Measurements from ENCODE around the gene ATN1.
"Not testable (repeated sequence)": the region's sequence is repeated elsewhere in the genome, so short reads cannot be mapped to it uniquely, and the experiment has no call there.

ATN1 gene

DNA sequence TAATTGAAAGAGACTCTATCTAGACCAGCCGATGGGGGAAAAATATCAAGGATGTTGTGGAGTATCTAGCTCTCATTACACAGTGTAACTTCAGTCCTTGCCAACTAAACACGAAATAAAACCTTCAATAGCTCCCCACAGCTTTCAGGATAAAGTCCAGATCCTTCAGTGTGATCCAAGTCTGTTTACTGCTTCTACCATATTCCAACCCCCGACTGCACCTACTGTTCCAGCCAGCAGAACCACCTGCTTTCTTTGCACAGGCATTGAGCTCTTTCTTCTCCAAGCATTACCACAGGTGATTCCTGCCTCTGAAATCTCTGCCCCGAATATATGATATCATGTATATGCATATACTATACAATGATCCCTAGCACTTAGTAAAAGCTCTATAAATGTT is 25.3 kb upstream of the ATN1 start:
- DNase-seq (ENCODE audit: insufficient read length, low spot score) (no peak), FAIRE-seq (no peak)

DNA sequence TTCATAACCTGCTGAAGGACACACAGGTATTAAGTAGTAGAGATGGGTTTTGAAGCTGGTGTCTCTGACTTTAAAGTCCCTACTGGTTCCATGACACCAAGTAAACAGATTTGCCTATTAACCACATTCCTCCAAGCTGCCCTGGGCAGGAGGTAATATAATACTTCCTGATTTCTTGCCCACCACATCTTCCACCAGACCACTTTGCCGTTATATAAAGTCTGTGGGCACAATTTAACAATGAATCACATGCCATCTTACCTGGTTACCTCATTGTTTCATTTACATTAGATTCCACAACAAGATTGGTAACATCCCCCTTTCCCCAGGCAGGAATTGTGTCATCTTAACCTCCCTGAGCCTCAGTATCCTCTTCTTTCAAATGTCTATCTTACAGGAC is 24.0 kb upstream of the ATN1 start:
- no peak for DNase-seq (ENCODE audit: insufficient read length, low spot score)
- FAIRE-seq: peak; percentile 74

DNA sequence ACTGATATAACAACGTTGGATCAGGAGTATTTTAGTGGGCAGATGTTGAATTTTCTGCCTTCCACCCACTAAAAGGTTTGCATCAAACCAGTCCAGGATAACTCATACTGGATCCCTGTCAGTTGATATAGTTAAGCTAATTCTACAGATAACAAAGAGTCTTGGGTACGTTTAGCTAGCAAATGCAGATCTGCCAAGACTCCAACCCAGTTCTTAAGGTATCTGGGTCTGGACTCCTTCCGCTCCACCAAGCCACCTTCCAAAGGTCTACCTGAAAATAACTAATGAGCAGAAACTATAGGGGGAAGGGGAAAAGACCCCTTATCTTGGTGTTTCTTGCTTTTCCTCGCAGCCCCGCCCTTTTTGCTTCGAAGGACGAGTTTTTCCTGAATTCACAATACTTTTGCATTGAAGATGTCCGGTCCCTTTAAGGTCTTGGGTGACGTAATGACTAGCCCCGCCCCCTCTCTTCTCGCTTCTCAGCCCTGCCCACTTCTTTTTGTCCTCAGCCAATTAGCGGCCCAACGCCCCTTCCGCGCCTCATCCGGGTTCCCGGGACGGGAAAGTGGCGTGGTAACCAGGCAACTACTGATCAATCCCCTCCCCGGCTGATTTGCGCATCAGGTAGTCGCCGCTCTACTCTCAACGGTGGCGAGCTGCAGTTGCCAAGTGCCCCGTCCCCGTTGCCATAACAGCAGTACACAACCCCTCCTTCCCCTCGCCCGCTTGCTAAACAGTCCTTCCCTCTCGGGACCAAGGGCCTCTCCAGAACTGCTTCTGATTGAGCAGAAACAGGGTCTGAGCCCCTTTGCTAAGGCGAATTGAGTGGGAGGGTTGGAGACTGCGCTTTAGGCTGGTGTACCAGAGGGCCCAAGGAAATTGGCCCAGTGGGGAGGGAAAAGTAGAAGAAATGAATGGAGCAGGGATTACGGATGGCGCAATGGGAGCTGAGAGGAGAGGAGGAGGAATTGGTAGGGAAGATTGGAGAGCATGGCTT is 23.2 kb upstream of the ATN1 start, which contains the start of gene LRRC23:
Gene LRRC23, plus strand, starts transcription at position 543 of the 997 bp plus-strand sequence. CDS start 812 bp downstream, outside the sequence.
- peak; percentile 99 for FAIRE-seq

DNA sequence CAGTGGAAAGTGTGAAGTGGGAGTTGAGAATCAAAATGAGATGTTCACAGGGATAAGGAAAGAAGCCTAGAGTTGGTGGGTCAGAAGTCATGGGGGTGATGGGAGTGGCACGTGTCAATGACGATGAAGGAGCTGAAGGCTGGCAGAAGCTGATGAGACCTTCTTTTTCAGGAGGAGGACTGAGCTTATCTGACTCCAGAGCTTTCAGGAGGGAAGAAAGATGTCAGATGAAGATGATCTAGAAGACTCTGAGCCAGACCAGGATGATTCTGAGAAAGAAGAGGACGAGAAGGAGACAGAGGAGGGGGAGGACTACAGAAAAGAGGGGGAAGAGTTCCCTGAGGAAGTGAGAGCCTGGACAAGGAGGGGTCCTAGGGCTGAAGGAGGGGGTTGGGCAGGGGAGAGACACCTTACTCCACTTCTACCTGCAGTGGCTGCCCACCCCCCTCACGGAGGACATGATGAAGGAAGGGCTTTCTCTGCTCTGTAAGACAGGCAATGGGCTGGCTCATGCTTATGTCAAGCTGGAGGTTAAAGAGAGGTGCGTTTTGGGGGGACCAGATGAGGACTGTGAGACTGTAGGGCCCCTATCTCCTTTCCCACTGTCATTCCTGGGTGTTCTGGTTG is 22.2 kb upstream of the ATN1 start:
- FAIRE-seq (peak; percentile 73), DNase-seq (ENCODE audit: insufficient read length, low spot score) (no peak)

More for the DNA sequence above, 23.2 kb upstream of the ATN1 start, which contains the start of gene LRRC23:
- DNase-seq (ENCODE audit: insufficient read length, low spot score): peak; percentile 95

DNA sequence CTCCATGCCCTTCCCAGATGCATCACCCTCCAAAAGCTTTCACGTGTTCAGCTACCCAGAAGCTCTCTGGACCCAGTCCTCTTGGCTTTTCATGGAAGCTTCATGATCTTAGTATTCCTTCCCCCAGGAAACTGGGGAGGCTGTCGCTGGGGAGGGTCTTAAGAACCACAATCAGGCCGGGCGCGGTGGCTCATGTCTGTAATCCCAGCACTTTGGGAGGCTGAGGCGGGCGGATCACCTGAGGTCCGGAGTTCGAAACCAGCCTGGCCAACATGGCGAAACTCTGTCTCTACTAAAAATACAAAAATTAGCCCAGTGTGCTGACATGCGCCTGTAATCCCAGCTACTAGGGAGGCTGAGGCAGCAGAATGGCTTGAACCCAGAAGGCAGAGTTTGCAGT is 19.6 kb upstream of the ATN1 start:
- not testable (repeated sequence) for DNase-seq (ENCODE audit: insufficient read length, low spot score); FAIRE-seq

DNA sequence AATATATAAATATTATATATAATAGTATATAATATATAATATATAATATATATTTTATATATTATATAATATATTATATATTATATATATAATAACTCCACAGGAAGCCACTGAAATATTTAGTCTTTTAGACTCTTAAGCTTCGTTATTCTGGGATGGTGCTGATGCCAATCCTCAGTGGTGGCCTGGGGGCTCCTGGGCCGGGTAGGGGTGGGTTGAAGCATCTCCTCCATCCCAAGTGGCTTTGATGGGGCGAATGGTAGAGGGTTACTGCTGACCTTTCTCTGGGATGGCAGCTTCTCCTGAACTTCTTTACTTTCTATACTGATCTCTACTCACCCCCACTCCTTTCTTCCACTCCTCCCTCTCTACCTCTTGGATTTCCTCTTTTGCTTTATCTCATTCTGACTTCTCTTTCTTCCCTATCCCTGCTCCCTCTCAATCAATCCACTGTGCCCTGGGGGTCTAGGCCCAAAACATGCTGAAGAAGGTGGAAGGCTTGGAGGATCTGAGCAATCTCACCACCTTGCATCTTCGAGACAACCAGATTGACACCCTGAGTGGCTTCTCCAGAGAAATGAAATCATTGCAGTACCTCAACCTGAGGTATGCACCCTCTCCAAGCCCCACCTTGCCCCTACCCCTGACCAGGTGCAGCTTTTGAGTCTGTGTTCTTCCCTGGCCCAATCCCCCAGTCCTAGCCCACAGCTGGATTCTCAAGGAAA is 18.2 kb upstream of the ATN1 start:
- DNase-seq (ENCODE audit: insufficient read length, low spot score) (no peak), FAIRE-seq (no peak)

DNA sequence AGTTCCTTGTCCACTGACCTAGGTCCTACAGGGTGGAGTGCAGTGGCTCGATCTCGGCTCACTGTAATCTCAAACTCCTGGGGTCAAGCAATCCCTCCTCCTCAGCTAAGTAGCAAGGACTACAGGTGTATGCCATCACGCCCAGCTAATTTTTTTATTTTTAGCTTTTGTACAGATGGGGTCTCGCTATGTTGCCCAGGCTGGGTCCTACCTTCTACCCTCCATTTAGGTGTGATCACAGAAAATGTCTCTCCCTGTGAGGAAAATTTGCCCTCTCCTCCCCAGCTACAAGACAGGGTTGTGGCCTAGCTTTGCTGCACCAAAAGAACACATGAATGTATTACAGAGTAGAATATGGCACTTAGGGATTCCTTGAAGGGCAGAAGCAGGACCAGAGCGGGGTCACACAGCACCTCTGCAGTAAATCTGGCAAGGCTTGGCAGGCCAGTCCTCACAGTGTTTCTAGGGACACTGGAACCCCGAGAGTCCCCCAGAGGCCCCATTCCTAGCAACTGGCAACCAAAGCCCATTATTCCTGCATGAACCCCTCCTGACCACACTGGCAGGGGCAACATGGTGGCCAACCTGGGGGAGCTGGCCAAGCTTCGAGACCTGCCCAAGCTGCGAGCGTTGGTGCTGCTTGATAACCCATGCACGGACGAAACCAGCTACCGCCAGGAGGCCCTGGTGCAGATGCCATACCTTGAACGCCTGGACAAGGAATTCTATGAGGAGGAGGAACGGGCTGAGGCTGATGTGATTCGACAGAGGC is 15.4 kb upstream of the ATN1 start:
- DNase-seq (ENCODE audit: insufficient read length, low spot score) (no peak), FAIRE-seq (no peak)

DNA sequence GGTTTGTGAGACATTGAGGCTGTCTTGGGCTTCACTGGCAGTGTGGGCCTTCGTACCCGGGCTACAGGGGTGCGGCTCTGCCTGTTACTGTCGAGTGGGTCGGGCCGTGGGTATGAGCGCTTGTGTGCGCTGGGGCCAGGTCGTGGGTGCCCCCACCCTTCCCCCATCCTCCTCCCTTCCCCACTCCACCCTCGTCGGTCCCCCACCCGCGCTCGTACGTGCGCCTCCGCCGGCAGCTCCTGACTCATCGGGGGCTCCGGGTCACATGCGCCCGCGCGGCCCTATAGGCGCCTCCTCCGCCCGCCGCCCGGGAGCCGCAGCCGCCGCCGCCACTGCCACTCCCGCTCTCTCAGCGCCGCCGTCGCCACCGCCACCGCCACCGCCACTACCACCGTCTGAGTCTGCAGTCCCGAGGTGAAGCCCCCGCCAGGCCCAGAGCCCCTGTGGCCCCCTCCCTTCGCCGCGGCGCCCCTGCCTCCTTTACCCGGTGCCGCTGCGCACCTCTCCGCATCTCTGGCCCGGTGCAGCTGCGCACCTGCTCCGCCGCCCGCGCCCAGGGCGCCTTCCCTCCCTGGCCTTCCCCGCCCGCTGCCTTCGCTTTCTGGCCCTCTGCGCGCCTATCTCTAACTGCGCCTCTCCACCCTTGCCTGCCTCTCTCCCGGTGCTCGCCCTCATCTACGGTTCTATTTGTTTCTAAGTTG is 13.4 kb upstream of the ATN1 start, which contains the start of gene ENO2:
Gene ENO2, plus strand, starts transcription at position 335 of the 701 bp plus-strand sequence. CDS start 1,253 bp downstream, outside the sequence.
- peak; percentile 83 for DNase-seq (ENCODE audit: insufficient read length, low spot score)
- peak; percentile 89 for FAIRE-seq

DNA sequence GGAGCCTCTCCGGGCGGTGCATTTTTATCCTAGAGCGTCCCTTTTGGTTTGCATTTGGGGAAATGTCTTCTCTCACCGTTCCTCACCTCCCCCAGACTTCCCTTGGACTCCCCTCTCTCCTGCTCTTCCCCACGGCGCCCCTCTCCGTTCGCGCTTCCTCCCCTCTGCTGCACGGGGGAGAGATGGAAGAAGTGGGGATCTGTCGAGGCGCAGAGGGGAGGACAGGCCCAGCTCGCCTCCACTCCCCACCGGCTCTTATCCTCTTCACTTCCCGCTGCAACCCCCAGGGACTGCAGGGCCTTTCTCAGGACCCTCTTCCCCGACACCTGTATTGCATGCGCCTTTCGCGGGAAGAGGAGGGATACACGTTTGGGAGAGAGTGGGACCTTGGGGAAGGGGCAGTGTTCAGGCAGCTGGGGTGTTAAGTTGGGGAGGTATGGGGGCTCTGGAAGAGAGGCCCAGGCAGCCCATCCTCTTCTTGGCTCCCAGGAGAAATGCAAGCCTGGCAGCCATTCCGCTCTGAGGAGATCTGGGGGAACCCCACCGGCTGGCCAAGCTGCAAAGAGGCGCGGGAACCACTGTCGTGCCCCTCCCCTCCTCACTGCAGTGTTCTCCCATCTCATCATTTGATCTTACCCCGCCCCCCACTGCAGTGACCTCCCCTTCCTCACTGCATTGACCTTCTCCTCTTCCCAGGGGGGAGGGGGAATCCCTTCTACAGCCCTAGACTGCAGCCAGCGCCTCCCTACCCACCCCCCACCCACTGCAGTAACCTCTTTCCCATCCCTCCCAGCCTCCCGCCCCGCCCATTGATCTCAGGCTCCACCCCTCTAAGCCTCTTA is 12.6 kb upstream of the ATN1 start:
- FAIRE-seq (peak; percentile 59), DNase-seq (ENCODE audit: insufficient read length, low spot score) (no peak)

DNA sequence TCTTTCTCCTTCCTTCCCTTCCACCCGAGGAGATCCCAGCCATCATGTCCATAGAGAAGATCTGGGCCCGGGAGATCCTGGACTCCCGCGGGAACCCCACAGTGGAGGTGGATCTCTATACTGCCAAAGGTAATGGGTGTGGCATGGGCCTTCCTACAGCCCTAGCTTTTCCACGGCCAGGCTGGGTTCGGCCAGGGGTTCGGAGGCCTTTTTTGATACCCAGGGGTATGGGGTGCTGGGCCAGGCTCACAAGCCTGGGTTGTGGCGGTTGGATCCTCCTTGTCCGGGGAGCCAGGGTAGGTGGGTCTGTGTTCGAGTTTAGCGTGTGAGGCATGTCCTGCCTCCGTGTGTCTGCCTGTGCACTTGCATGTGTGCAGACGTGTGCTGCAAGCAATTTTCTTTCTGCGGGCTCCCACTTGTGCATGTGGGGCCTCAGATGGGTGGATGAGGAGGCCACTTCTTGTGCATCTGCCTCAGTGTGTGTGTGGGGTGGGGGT is 11.9 kb upstream of the ATN1 start:
- no peak for DNase-seq (ENCODE audit: insufficient read length, low spot score)
- no peak for FAIRE-seq

DNA sequence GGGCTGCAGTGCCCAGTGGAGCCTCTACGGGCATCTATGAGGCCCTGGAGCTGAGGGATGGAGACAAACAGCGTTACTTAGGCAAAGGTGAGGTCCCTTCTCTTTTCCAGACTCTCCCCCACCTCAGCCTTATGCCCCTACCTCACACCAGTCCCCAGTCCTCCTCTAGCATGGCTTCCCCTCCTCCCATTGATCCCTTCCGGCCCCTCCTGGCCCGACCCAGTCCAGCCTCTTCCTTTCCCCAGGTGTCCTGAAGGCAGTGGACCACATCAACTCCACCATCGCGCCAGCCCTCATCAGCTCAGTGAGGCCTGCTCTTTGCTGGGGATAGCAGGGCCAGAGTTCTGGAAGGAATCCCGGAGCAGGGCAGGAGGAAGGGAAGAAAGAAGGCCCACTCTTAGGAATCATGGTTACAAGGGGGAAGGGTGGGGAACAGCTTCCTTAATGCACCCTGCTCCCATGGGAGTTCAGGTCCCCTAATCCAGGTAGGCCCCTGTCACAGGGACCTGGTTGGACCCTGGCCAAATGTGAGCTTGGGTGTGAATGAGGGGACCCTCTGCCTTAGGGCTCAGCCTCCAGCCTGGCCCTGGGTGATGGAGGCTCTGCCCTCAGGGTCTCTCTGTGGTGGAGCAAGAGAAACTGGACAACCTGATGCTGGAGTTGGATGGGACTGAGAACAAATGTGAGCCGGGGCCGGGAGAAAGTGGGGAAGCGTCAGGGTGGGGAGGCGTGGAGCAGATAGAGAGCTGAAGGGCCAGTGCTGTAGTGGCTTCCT is 11.1 kb upstream of the ATN1 start:
- FAIRE-seq (no peak), DNase-seq (ENCODE audit: insufficient read length, low spot score) (no peak)

DNA sequence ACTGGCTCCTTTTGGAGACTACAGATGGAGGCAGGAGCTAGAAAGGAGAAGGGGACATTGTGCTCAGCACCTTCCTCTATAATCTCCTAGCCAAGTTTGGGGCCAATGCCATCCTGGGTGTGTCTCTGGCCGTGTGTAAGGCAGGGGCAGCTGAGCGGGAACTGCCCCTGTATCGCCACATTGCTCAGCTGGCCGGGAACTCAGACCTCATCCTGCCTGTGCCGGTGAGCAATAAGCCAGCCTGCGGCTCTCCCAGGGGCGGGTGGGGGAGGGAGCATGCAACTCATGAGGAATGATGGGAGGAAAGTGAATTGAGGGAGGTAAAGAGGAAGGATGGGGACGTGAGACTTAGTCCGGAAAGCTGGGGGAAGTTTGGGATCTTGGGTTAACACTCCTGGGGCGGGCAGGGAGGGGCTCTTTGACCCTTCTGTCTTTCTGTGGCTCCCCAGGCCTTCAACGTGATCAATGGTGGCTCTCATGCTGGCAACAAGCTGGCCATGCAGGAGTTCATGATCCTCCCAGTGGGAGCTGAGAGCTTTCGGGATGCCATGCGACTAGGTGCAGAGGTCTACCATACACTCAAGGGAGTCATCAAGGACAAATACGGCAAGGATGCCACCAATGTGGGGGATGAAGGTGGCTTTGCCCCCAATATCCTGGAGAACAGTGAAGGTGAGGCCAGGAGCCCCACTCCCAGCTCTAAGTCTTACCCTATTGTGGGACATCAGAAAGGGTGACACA is 10.1 kb upstream of the ATN1 start:
- no peak for DNase-seq (ENCODE audit: insufficient read length, low spot score)
- FAIRE-seq: no peak

DNA sequence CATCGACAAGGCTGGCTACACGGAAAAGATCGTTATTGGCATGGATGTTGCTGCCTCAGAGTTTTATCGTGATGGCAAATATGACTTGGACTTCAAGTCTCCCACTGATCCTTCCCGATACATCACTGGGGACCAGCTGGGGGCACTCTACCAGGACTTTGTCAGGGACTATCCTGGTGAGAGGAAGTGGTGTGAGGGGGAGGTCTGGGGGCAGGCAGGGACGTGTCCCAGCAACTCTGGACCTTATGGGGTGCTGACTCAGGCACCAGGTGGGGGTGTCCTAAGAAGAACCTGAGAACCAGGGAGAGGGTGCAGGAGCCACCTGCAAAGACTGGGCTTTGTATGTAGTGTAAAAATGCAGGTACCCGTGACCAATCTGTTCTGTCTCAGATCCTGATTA is 8.2 kb upstream of the ATN1 start:
- DNase-seq (ENCODE audit: insufficient read length, low spot score) (no peak), FAIRE-seq (no peak)

DNA sequence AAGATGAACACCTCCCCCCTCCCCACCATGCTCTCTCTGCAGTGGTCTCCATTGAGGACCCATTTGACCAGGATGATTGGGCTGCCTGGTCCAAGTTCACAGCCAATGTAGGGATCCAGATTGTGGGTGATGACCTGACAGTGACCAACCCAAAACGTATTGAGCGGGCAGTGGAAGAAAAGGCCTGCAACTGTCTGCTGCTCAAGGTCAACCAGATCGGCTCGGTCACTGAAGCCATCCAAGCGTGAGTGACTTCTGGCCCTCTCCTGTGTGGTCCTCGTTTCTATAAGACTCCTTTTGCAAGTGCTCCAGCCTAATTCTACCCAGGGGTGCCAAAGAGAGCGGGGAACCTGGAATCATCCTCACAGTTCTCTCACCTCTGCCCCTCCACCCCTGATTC is 6.2 kb upstream of the ATN1 start:
- no peak for FAIRE-seq
- no peak for DNase-seq (ENCODE audit: insufficient read length, low spot score)

DNA sequence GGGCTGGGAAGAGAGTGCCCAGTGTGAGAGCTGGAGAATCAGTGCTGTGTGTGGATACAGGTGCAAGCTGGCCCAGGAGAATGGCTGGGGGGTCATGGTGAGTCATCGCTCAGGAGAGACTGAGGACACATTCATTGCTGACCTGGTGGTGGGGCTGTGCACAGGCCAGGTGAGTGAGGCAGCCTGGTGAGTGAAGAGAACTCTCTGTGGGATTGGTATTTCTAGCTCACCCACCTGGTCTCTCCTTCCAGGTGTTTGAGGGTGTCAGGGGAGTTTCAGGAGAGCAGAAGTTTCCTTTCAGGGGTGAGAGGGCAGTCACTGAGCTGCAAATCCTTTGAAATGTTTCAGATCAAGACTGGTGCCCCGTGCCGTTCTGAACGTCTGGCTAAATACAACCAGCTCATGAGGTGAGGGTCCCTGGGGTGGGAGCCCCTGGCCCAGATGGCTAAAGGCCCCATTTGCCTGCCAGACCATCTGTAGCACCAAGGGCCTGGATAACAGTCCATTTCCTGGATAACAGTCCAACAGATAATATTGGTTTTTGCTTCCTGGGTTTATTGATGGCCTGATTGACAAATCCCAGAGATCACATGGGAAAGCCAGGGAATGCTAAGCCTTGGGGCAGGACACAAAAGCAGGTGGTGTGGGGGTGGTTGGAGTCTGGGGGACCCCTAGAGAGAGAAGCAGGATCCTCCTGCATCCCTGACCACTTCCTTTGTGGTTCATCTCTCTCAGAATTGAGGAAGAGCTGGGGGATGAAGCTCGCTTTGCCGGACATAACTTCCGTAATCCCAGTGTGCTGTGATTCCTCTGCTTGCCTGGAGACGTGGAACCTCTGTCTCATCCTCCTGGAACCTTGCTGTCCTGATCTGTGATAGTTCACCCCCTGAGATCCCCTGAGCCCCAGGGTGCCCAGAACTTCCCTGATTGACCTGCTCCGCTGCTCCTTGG is 5.5 kb upstream of the ATN1 start:
- DNase-seq (ENCODE audit: insufficient read length, low spot score): no peak
- FAIRE-seq: peak; percentile 52
